ENCODE data around the gene EPSTI1. TPM values are rescaled to one million over a fixed set of nuclear protein-coding genes. Genes with fewer than 3 reads are reported as not detected.

Gene EPSTI1
- total RNA-seq, 2 experiments from 2014 or later = 120 to 121 TPM

GRCh38 chr13:42847891-42848663 is 144.0 kb downstream of the EPSTI1 start:
- Mint-ChIP-seq H3K4me1 (no peaks in the 10 kb centered on the region), H3K4me3 (no peak overlapping the region), H3K27me3 (peaks cover 32% of the 10 kb centered on the region), H3K9me3 (no peaks in the 10 kb centered on the region), H3K36me3 (ENCODE audit: low read depth) (no peaks in the 10 kb centered on the region), H3K27ac (no peak overlapping the region)
- ChIA-PET POLR2A (no interaction called here), CTCF (no interaction called here)
- no peak for DNase-seq

- Mint-ChIP-seq H3K27ac (no peak overlapping the region), H3K36me3 (ENCODE audit: low read depth) (no peaks in the 10 kb centered on the region), H3K4me1 (peaks cover 8% of the 10 kb centered on the region), H3K4me3 (no peak overlapping the region), H3K27me3 (peaks cover 10% of the 10 kb centered on the region), H3K9me3 (no peaks in the 10 kb centered on the region)
- no peak for DNase-seq
- CTCF ChIA-PET = no interaction called here
- POLR2A ChIA-PET = no interaction called here
These were observed 154.9 kb downstream of the EPSTI1 start for GRCh38 chr13:42836930-42837690.

Other genes with a start within 250 kb of the EPSTI1 start
- gene FAM216B, start 210.7 kb downstream of the EPSTI1 start, total RNA-seq = not detected
- 10 to 100 TPM; 12.5 to 18.5 TPM for gene DNAJC15, start 31.3 kb upstream of the EPSTI1 start, total RNA-seq

Measured in activated CD4-positive, alpha-beta T cell treated with anti-CD3 and anti-CD28 coated beads, Interleukin-2, amount 10 ng/mL, durations not matched to agents 7 days and 5 days (primary cell).